HepG2 (cell line): ENCODE results near the gene GALR2. TPM values are rescaled to one million over a fixed set of nuclear protein-coding genes. Genes with fewer than 3 reads are reported as not detected.

Experiments
- ARHGAP35 ChIP-seq: sonication (generic); formaldehyde crosslinking; IDR thresholded peaks from 2 replicates; pipeline ENCODE4 v1.9.0; 2022; ENCODE audit warnings: mild to moderate bottlenecking, inconsistent platforms, moderate library complexity, missing genetic modification reagents, borderline replicate concordance
- FIP1L1 ChIP-seq: fragments of 200-400 bp; formaldehyde crosslinking; IDR thresholded peaks from 2 replicates; pipeline ENCODE4 v1.6.1; 2018; ENCODE audit warnings: low read depth, mild to moderate bottlenecking, low read length, moderate library complexity, borderline replicate concordance; ENCODE audit not compliant: insufficient read depth
- NFKB2 ChIP-seq: sonication (generic); formaldehyde crosslinking; IDR thresholded peaks from 2 replicates; pipeline ENCODE4 v1.4.0; 2020; ENCODE audit warnings: missing genetic modification reagents, borderline replicate concordance
- NR1H2 ChIP-seq: sonication (generic); formaldehyde crosslinking; IDR thresholded peaks from 2 replicates; pipeline ENCODE4 v1.8.1; 2022; ENCODE audit warnings: low read depth, missing genetic modification reagents, borderline replicate concordance
- PHF21A ChIP-seq: sonication (generic); formaldehyde crosslinking; IDR thresholded peaks from 2 replicates; pipeline ENCODE4 v1.5.0; 2020; ENCODE audit warnings: mild to moderate bottlenecking, missing genetic modification reagents
- PTBP1 ChIP-seq: fragments of 200-400 bp; formaldehyde crosslinking; IDR thresholded peaks from 2 replicates; pipeline ENCODE4 v1.6.1; 2018; ENCODE audit warnings: low read length, low read depth; ENCODE audit not compliant: poor library complexity, severe bottlenecking
- RORA ChIP-seq: sonication (generic); formaldehyde crosslinking; IDR thresholded peaks from 2 replicates; pipeline ENCODE4 v1.5.0; 2020; ENCODE audit warnings: mild to moderate bottlenecking, missing genetic modification reagents, moderate library complexity
- TMF1 ChIP-seq: sonication (generic); formaldehyde crosslinking; IDR thresholded peaks from 2 replicates; pipeline ENCODE4 v1.8.1; 2022; ENCODE audit warnings: low read depth, missing genetic modification reagents
- U2AF1 ChIP-seq: fragments of 200-400 bp; formaldehyde crosslinking; optimal IDR thresholded peaks from 2 replicates; pipeline ENCODE3; 2017; ENCODE audit warnings: mild to moderate bottlenecking, low read depth, low read length
- ZBTB3 ChIP-seq: sonication (generic); formaldehyde crosslinking; IDR thresholded peaks from 2 replicates; pipeline ENCODE4 v1.4.0; 2020; ENCODE audit warnings: low read depth, mild to moderate bottlenecking, moderate library complexity, missing genetic modification reagents, borderline replicate concordance
- ZNF235 ChIP-seq: sonication (generic); formaldehyde crosslinking; IDR thresholded peaks from 2 replicates; pipeline ENCODE4 v1.8.1; 2023; ENCODE audit warnings: mild to moderate bottlenecking, missing genetic modification reagents, borderline replicate concordance
- ZNF44 ChIP-seq: sonication (generic); formaldehyde crosslinking; IDR thresholded peaks from 2 replicates; pipeline ENCODE4 v1.5.1; 2020; ENCODE audit warnings: mild to moderate bottlenecking, missing genetic modification reagents
- ZNF558 ChIP-seq: sonication (generic); formaldehyde crosslinking; IDR thresholded peaks from 2 replicates; pipeline ENCODE4 v1.9.0; 2022; ENCODE audit warnings: mild to moderate bottlenecking, missing genetic modification reagents, borderline replicate concordance
- ZNF703 ChIP-seq: sonication (generic); formaldehyde crosslinking; IDR thresholded peaks from 2 replicates; pipeline ENCODE4 v1.5.1; 2020; ENCODE audit warnings: missing genetic modification reagents, mild to moderate bottlenecking, moderate library complexity, borderline replicate concordance
- ZNF878 ChIP-seq: sonication (generic); formaldehyde crosslinking; IDR thresholded peaks from 2 replicates; pipeline ENCODE4 v1.8.1; 2023; ENCODE audit warnings: mild to moderate bottlenecking, missing genetic modification reagents, moderate library complexity
- polyA plus RNA-seq, 8 experiments: library from polyadenylated mRNA; depleted of rRNA in 3 of 8; stranded (reverse) in 7 of 8; unstranded in 1 of 8; fragments of >200 nt; fragmentation: Illumina TruSeq in 4 of 8; extraction: Trizol in 4 of 8; gene quantifications; 2 replicates each; pipeline versions ENCODE4 v1.2.1 to v1.2.3, GENCODE V29; 2011 to 2016; ENCODE audit warnings: low read depth in 4 of 8, missing spikeins in 1 of 8, mixed read lengths in 1 of 8; ENCODE audit not compliant: insufficient read depth in 1 of 8
- total RNA-seq, 5 experiments: library from RNA; depleted of rRNA; stranded (reverse); fragments of >200 nt; fragmentation: Illumina TruSeq; extraction: Trizol; gene quantifications; 2 replicates each; pipeline ENCODE4 v1.2.3, GENCODE V29; 2016; ENCODE audit warnings: low read depth in 1 of 5
- TF ChIP-seq, protein P1 (sequence below): sonication (generic); formaldehyde crosslinking; IDR thresholded peaks from 2 replicates; pipeline ENCODE4 v1.4.0; 2020; ENCODE audit warnings: missing genetic modification reagents, borderline replicate concordance
- TF ChIP-seq, protein P2 (sequence below): sonication (generic); formaldehyde crosslinking; IDR thresholded peaks from 2 replicates; pipeline ENCODE4 v1.5.0; 2020; ENCODE audit warnings: missing genetic modification reagents
- TF ChIP-seq, protein P3 (sequence below): IDR thresholded peaks from 2 replicates; pipeline ENCODE4 v1.6.1; 2016; ENCODE audit warnings: mild to moderate bottlenecking
- TF ChIP-seq, protein P4 (sequence below): sonication (generic); formaldehyde crosslinking; IDR thresholded peaks from 2 replicates; pipeline ENCODE4 v1.5.0; 2020; ENCODE audit warnings: mild to moderate bottlenecking, missing genetic modification reagents
- TF ChIP-seq, protein P5 (sequence below): sonication (generic); formaldehyde crosslinking; IDR thresholded peaks from 2 replicates; pipeline ENCODE4 v1.5.1; 2020; ENCODE audit warnings: mild to moderate bottlenecking, moderate library complexity, missing genetic modification reagents

GALR2 gene
- total and polyA plus RNA-seq, 2 of the 13 experiments (the other 11 are each of a cell fraction or from before 2014, with no cell fraction given) = 0.48 to 0.58 TPM

DNA sequence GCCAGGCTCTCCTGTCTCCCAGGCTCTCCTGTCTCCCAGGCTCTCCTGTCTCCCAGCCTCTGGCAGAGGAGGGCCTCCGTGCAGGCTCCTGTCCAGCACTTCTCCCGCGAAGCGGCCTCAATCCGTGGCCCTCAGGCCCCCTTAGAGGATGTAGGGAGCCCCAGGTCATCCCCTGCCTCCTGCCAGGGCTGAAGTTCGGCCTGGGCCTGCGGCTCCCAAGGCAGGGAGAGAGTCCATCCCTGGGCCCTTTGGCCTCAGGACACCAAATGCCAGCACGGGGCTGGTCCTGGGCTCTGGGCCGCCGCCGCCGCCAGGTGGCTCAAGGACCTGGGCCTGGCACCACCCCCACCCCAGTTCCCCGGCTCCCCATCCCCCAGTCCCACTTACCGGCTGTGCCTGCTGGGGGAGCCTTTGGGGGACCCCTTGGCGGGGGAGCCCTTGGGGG is 47.8 kb upstream of the GALR2 start (continued):
- TF ChIP-seq FIP1L1 (no peak), ZNF703 (no peak), TMF1 (no peak), ZBTB3 (no peak), ZNF878 (CRISPR knock-in tag) (no peak), ZNF235 (CRISPR knock-in tag) (0 out of 2 replicates have a peak, but pooled peaks have one; percentile 30), PTBP1 (no peak), U2AF1 (no peak), RORA (CRISPR knock-in tag) (no peak), PHF21A (CRISPR knock-in tag) (no peak), NFKB2 (CRISPR knock-in tag) (no peak), NR1H2 (CRISPR knock-in tag) (no peak), ZNF44 (CRISPR knock-in tag) (no peak), ZNF558 (CRISPR knock-in tag) (no peak), ARHGAP35 (CRISPR knock-in tag) (no peak)
- TF ChIP-seq, protein P1, sequence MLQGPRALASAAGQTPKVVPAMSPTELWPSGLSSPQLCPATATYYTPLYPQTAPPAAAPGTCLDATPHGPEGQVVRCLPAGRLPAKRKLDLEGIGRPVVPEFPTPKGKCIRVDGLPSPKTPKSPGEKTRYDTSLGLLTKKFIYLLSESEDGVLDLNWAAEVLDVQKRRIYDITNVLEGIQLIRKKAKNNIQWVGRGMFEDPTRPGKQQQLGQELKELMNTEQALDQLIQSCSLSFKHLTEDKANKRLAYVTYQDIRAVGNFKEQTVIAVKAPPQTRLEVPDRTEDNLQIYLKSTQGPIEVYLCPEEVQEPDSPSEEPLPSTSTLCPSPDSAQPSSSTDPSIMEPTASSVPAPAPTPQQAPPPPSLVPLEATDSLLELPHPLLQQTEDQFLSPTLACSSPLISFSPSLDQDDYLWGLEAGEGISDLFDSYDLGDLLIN (CRISPR knock-in tag) = no peak
- TF ChIP-seq, protein P2, sequence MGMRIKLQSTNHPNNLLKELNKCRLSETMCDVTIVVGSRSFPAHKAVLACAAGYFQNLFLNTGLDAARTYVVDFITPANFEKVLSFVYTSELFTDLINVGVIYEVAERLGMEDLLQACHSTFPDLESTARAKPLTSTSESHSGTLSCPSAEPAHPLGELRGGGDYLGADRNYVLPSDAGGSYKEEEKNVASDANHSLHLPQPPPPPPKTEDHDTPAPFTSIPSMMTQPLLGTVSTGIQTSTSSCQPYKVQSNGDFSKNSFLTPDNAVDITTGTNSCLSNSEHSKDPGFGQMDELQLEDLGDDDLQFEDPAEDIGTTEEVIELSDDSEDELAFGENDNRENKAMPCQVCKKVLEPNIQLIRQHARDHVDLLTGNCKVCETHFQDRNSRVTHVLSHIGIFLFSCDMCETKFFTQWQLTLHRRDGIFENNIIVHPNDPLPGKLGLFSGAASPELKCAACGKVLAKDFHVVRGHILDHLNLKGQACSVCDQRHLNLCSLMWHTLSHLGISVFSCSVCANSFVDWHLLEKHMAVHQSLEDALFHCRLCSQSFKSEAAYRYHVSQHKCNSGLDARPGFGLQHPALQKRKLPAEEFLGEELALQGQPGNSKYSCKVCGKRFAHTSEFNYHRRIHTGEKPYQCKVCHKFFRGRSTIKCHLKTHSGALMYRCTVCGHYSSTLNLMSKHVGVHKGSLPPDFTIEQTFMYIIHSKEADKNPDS (CRISPR knock-in tag) = no peak
- TF ChIP-seq, protein P3, sequence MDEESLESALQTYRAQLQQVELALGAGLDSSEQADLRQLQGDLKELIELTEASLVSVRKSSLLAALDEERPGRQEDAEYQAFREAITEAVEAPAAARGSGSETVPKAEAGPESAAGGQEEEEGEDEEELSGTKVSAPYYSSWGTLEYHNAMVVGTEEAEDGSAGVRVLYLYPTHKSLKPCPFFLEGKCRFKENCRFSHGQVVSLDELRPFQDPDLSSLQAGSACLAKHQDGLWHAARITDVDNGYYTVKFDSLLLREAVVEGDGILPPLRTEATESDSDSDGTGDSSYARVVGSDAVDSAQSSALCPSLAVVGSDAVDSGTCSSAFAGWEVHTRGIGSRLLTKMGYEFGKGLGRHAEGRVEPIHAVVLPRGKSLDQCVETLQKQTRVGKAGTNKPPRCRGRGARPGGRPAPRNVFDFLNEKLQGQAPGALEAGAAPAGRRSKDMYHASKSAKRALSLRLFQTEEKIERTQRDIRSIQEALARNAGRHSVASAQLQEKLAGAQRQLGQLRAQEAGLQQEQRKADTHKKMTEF = no peak
- TF ChIP-seq, protein P4, sequence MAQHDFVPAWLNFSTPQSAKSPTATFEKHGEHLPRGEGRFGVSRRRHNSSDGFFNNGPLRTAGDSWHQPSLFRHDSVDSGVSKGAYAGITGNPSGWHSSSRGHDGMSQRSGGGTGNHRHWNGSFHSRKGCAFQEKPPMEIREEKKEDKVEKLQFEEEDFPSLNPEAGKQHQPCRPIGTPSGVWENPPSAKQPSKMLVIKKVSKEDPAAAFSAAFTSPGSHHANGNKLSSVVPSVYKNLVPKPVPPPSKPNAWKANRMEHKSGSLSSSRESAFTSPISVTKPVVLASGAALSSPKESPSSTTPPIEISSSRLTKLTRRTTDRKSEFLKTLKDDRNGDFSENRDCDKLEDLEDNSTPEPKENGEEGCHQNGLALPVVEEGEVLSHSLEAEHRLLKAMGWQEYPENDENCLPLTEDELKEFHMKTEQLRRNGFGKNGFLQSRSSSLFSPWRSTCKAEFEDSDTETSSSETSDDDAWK (CRISPR knock-in tag) = no peak
- TF ChIP-seq, protein P5, sequence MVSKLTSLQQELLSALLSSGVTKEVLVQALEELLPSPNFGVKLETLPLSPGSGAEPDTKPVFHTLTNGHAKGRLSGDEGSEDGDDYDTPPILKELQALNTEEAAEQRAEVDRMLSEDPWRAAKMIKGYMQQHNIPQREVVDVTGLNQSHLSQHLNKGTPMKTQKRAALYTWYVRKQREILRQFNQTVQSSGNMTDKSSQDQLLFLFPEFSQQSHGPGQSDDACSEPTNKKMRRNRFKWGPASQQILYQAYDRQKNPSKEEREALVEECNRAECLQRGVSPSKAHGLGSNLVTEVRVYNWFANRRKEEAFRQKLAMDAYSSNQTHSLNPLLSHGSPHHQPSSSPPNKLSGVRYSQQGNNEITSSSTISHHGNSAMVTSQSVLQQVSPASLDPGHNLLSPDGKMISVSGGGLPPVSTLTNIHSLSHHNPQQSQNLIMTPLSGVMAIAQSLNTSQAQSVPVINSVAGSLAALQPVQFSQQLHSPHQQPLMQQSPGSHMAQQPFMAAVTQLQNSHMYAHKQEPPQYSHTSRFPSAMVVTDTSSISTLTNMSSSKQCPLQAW (CRISPR knock-in tag) = peak; percentile 34; the same call in 1 of the 2 replicates
